Measurements from ENCODE around the gene NME4.

The NME4 gene

DNA sequence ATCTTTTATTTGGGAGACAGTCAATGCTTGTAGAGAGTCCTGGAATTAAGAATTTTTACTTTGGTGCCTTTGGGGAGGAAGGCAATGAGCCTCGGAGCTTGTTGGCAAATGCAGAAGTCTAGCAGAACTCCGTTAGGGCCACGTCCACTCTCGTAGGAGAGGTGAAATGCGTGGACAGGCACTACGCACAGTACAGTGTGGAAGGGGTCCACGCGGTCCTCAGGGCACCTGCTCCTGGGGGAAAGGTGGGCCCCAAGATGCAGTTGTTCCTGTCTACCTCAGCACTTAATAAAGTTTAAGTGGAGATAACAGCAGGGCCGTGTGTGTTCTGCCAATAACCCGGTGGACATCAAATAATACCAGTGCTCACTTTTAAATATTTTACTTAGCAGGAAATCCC is 30.3 kb downstream of the NME4 start:
- TF ChIP-seq, protein P1, sequence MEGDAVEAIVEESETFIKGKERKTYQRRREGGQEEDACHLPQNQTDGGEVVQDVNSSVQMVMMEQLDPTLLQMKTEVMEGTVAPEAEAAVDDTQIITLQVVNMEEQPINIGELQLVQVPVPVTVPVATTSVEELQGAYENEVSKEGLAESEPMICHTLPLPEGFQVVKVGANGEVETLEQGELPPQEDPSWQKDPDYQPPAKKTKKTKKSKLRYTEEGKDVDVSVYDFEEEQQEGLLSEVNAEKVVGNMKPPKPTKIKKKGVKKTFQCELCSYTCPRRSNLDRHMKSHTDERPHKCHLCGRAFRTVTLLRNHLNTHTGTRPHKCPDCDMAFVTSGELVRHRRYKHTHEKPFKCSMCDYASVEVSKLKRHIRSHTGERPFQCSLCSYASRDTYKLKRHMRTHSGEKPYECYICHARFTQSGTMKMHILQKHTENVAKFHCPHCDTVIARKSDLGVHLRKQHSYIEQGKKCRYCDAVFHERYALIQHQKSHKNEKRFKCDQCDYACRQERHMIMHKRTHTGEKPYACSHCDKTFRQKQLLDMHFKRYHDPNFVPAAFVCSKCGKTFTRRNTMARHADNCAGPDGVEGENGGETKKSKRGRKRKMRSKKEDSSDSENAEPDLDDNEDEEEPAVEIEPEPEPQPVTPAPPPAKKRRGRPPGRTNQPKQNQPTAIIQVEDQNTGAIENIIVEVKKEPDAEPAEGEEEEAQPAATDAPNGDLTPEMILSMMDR (conservative IDR thresholded peaks at IDR 0.05; ENCODE audit: low read length), result no peak
- DNase-seq (ENCODE audit: low read depth), result no peak
- H3K4me3 ChIP-seq (ENCODE audit: low read length), result peak overlapping the region; percentile 81

DNA sequence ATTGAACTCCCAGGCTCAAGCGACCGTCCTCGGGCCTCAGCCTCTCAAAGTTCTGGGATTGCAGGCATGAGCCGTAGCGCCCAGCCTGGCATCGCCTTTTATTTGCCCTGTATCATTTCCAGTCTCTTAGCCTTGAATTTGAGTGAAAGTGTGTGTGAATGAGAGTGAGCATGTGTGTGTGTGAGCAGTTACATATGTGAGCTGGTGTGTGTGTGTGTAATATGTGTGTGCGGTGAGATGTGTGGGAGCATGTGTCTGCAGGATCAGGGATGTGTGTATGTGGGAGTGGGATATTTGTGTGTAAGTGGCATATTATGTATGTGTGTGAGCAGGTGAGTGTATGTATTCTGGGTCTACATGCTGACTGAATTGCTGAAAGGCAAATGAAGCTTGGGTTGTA is 33.9 kb downstream of the NME4 start:
- TF ChIP-seq, protein P1 (conservative IDR thresholded peaks at IDR 0.05; ENCODE audit: low read length), result no peak
- no peak for DNase-seq (ENCODE audit: low read depth)
- H3K4me3 ChIP-seq (ENCODE audit: low read length), result no peak overlapping the region

DNA sequence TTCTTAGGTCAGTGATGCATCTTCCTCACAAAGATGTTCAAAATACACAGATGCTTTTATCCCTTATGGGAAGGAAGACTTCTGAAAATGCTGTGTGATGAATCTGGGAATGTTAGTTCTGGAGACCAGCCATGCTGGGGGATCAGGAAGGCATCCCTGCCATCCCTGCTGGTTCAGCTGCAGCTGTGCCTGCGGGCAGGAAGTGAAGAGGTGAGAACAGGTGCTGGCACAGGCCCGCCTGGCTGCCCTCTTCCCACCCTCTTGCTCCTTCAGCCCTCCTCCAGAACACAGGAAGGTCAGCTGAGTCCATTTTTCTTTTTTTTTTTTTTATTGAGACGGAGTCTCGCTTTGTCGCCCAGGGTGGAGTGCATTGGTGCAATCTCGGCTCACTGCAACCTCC is 43.6 kb downstream of the NME4 start:
- TF ChIP-seq, protein P1 (conservative IDR thresholded peaks at IDR 0.05; ENCODE audit: low read length), result no peak
- DNase-seq (ENCODE audit: low read depth), result no peak
- no peak overlapping the region for H3K4me3 ChIP-seq (ENCODE audit: low read length)

DNA sequence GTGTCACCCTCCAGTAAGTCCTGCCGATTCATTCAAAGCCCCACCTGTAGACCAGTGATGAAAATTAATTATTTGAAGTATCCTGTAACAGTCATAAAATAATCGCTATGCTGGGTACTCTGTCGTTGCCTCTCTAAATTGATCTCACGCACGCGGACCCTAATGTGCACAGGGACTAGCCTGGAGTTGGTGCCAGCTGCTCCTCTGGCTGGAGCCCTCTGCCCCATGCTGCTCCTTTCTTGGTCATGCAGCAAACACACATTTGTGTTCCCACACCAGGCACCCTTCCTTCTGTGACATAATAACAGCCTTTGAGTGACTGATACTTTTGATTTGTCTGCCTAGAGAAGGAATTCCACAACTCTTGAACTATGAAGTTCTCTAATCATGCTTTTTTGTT is 44.4 kb downstream of the NME4 start:
- TF ChIP-seq, protein P1 (conservative IDR thresholded peaks at IDR 0.05; ENCODE audit: low read length), result no peak
- no peak for DNase-seq (ENCODE audit: low read depth)
- no peak overlapping the region for H3K4me3 ChIP-seq (ENCODE audit: low read length)

DNA sequence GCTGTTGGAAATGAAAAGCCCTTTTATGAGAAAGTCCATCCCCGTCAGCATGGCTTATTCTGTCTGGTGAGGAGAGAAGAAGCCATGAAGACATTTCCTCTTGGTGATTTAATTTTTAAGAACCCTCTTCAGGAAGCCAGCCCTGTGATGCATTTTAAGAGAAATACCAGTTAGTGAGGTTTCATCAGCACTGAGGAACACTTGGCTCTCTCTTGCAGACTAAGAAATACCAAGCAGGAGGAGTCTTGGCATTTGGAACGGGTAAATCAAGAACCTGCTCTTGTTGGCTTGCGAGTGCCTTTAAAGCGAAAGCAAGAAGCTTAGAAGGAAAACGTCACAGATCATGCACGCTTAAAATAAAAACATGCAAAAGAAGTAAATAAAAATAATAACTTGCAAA is 46.0 kb downstream of the NME4 start:
- TF ChIP-seq, protein P1 (conservative IDR thresholded peaks at IDR 0.05; ENCODE audit: low read length), result no peak
- no peak for DNase-seq (ENCODE audit: low read depth)
- H3K4me3 ChIP-seq (ENCODE audit: low read length), result no peak overlapping the region

DNA sequence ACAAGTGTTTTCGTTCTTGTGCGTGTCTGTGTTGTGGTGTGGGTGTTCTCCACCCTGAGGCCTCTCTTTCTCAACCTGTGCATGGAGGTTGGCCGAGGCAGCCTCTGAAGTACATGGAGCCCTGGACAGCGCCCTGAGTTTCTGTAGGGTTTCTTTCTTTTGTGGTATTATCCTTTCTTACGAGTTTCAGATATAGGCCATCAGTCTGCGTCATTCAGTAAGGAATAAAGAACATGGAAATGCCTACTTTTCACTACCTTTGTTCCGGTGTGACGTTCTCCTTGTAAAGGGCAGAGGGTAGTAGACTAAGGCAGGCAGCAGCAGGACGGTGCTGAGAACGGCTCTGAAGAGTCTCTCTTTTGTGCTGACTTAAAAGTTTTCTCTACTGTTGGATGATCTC is 47.0 kb downstream of the NME4 start:
- H3K4me3 ChIP-seq (ENCODE audit: low read length), result no peak overlapping the region
- no peak for DNase-seq (ENCODE audit: low read depth)
- TF ChIP-seq, protein P1 (conservative IDR thresholded peaks at IDR 0.05; ENCODE audit: low read length), result no peak

DNA sequence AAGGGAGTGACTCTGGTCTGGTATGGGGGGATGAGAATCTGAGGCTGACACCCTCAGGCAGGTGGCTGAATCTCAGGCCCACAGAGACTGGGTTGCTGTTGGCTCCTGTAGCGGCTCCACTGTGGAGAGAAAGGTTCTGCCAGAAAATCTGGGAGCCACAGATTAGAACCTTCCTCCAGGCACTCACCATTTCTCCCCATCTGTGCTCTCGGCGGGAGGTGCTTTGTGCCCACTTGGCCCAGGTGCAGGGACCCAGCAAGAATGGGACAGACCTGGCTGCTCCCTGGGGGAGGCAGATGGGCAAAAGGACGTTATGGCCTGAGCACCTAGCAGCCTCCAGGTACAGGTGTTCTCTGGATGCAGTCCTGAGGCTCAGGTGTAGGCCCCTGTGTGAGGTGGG is 48.6 kb downstream of the NME4 start:
- DNase-seq (ENCODE audit: low read depth), result no peak
- TF ChIP-seq, protein P1 (conservative IDR thresholded peaks at IDR 0.05; ENCODE audit: low read length), result no peak
- no peak overlapping the region for H3K4me3 ChIP-seq (ENCODE audit: low read length)

Measured in AG10803 (cell line).